Caki2 (cell line): ENCODE results near the gene UBE2U. TPM values are rescaled to one million over a fixed set of nuclear protein-coding genes. Genes with fewer than 3 reads are reported as not detected.
A peak's percentile ranks its signal among the peaks of the same experiment; 100 is the strongest.
"Not testable (repeated sequence)": the region's sequence is repeated elsewhere in the genome, so short reads cannot be mapped to it uniquely, and the experiment has no call there.

Source experiments
- DNase-seq: peaks from one replicate; pipeline ENCODE4 v3.0.0-alpha.2; 2015; ENCODE audit warnings: low read depth
- in situ Hi-C: cut with HindIII; loops from 2 replicates; pipeline ENCODE4 v1.10.0; 2016; ENCODE audit warnings: low sequenced_read_pairs, low pct_unique_long_range_greater_than_20kb, mixed read lengths
- total RNA-seq: library from RNA; depleted of rRNA; stranded (reverse); fragments of >200 nt; shearing (Covaris generic); gene quantifications from 2 replicates; pipeline ENCODE4 v1.2.3, GENCODE V29; 2014; ENCODE audit warnings: low replicate concordance

UBE2U gene
- total RNA-seq, 1 experiment from 2014 or later = not detected

DNA sequence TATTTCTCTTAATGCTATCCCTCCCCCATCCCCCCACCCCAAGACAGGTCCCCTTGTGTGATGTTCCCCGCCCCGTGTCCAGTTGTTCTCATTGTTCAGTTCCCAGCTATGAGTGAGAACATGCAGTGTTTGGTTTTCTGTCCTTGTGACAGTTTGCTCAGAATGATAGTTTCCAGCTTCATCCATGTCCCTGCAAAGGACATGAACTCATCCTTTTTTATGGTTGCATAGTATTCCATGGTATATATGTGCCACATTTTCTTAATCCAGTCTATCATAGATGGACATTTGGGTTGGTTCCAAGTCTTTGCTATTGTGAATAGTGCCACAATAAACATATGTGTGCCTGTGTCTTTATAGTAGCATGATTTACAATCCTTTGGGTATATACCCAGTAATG is 55.0 kb downstream of the UBE2U start:
- DNase-seq, in situ Hi-C loops: not testable (repeated sequence)

DNA sequence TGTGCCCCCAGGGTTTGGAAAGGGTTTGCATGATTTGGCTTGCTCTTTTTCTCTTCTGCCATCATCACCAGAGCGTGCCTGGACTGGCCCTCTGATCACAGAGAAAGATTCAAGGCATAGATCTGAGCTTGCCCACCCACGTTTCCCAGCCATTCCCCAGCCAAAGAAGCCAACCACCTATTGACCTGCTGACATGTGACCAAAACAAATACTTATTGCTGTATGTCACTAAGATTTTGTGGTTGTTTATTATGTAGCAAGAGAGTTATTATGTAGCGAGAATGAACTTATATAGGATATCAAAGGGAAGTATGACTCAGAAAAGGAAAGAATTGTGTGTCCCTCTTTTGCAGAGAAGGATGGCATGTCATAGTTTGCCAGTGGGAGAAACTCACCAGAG is 59.9 kb downstream of the UBE2U start:
- in situ Hi-C loops = no loop called here
- DNase-seq = no peak

DNA sequence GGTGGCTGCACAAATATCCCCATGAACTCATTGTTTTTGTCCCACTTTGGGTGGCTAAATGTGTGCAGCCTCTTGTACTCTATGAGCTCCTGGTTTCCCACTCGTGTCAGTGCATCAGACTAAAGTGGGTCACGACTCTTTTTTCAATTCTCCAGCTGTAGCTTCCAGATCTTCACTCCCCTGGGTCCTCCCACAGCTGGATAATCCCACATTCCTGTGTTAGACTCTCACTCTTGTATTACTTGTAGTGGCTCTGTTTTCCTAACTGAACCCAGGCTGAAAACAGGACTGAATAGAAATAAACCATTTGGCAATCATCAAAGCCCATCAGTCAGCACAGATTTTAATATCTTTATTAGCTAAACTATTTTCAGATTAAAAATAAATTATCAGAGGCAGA is 60.4 kb downstream of the UBE2U start:
- in situ Hi-C loops = no loop called here
- DNase-seq = no peak

DNA sequence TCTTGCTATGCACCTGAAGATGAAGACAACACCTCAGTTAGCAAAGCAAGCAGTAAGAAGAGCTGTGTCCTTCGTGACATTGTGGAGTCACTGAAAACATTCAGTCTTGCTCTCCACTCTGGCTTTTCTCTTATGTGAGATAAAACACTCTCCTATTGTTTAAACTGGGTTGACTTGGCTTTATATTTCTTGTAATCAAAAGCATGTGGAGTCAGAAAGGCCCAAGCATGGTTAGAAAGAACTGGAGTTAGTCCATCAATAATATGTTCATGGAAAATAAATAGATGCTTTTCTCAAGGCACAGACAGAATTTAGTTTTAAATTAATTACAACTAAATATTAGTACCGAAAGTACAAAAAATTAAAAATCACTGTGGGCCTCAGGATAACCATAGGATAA is 61.7 kb downstream of the UBE2U start:
- in situ Hi-C loops = no loop called here

DNA sequence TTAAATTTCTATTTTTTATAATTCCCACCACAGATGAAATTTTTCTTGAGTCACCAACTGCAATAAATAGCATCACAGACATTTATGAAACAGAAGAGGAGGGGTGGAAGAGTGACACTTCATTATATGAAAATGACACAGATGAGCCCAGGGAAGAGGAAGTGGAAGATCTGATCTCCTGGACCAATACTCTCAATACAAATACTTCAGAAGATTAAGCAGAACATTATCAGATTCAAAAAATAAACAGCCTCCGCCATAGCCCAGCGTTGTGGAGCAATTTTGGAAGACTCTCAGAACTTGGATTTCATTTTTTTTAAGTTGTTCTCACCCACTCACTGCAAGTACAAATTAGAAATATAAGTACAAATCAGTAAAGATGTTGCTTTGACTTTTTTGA is 63.6 kb downstream of the UBE2U start:
- in situ Hi-C loops = no loop called here
- DNase-seq = no peak

More for the DNA sequence above, 61.7 kb downstream of the UBE2U start:
- no peak for DNase-seq

DNA sequence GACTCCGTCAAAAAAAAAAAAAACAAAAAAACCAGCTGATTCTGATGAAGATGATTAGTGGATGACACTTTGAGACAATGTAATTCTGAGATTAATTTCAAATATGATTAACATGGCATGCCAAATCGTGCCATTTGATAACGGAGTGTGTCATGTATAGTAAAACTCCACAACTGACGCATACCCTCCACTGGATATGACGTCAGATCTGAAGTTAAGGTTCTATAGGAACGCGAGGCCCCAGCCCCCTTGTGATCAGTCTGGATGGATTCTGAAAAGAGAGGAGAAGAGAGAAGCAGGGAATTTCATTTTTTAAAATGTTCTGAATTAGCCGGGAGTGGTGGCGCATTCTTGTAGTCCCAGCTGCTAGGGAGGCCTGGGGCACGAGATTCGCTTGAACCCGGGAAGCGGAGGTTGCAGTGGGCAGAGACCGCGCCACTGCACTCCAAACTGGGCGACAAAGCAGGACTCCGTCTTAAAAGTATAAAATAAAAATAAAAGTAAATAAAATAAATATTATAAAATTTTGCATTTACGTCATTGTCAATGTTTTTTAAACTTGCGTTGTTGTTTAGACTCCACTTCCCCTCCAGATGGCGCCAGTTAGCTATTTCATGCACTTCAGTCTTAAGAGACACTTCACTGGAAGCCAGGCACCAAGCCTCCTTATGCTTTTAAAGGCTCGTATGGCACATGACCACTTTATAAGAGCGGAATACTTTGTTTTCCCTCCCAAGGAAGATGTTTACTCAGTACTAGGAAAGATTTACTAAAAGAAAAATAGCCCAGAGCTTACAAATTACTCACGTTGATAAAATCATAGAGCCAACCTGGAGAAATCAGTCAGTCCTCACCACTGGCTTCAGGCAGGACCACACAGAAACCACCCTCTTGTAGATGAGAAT is 65.5 kb downstream of the UBE2U start:
- in situ Hi-C loops = no loop called here
- peak; percentile 55 for DNase-seq

DNA sequence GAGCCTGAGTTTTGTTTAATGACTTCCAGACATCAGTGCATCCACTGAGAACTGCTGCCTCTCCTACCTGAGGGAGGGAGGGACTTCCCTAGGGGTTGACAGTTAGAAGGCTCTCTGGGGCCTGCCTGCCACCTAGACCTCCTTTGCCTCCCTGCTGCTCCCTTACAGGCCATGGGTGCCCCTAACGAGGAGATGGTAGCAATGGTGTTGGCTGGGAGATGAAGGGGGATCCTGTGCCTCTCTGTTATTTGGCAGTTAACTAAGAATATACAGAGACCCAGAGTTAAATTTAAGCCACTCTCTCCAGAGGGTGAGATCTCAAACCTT is 66.1 kb downstream of the UBE2U start:
- no peak for DNase-seq
- in situ Hi-C loops = no loop called here

DNA sequence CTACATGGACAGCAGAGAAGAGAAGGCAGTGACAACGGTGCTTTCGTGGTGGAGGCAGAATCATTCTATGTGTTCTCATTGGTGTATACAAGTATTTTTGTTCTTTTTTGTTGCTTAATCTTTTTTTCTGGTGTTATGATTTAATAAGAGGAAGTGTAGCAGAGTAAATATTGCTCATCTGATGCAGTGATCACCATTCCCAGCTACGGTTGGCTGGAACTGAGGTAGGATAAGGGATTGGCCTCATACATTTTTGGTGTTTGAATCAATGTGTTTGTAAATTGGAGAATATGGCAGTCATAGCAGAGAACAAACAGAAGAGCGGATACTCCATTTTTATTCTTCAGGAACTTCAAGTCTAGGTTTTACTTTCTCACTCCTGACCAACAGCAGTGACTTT is 76.6 kb downstream of the UBE2U start:
- no peak for DNase-seq
- in situ Hi-C loops = no loop called here

DNA sequence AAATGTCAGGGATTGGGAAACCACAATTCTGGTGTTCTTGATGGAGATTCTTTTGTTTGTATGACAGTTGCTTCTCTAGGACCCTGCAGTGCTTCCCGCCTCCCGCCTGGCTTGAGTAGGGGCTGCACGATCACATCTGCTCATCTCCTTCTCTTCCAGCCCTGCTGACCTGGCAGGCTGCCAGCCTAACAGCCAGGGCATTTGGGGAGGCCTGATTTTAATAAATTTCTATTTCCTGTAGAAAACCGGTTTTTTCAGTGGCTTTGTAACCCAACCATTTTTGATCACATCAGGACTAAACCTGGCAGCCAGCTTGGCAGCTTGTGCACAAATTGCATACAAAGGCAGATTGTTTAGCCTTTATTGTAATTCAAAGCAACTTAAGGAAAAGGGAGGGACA is 78.9 kb downstream of the UBE2U start:
- in situ Hi-C loops = no loop called here

DNA sequence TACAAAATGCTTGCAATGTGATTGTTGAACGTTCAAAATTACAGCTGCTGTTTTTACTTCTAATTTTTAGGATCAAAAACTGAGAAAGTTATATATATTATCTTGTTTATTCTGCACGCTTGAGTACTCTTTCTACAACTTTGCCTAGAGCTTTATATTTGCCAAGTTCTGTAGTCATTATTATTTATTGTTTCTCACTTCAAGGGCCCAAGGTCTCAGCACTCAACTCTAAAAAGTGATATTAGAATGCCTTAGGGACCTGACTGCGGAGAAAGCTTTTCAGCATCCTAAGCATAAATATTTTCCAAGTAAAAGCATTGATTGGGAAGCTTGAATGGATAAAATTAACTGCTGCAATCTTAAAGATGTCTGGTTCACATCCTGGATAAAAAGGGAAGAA is 83.6 kb downstream of the UBE2U start:
- in situ Hi-C loops = no loop called here
- no peak for DNase-seq

More for the DNA sequence above, 78.9 kb downstream of the UBE2U start:
- DNase-seq = no peak

DNA sequence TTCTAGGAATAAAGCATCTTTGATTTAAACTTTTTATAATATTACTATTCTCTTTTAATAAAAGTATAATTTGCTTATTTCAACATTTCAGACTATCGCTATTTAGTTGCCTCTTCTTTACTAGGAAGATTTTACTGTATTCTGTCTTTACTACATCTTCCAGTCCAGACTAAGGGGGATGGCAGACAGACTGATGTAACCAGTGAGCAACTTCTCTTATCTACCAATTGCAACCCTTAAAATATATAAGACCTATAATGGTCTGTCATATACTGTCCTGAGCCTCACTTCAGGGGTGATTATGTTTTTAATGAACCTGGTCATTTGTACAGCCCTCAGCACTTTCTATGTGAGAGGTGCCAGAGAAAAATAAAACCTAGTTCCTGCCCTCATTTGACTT is 87.0 kb downstream of the UBE2U start:
- no peak for DNase-seq
- in situ Hi-C loops = no loop called here

DNA sequence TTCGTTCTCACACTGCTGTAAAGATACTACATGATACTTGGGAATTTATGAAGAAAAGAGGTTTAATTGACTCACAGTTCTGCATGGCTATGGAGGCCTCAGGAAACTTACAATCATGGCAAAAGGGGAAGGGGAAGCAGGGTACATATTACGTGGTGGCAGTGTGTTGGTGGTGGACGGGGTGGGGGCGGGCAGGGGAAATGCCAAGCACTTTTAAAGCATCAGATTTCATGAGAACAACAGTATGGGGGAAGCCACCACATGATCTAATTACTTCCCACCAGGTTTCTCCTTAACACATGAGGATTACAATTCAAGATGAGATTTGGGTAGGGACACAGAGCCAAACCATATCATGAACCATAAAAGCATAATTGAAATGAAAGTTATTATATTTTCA is 88.5 kb downstream of the UBE2U start:
- DNase-seq = no peak
- in situ Hi-C loops = no loop called here

DNA sequence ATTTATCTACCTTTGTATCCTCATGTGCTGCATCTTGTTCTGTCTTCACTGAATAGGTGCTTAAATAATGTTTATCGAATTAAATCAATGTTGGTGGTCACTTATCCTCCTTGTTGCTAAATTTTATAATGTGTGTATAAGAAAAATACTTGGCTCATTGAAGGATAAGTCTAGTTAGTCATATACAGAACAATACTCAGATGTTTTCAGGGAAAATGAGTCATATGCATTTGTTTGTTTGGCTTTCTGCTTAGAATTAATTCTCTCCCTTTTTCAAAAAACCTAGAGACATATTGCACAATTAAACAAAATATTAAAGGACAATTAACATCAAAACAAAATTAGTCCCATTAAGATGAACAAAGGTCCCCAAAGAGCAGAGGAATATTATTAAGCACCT is 89.0 kb downstream of the UBE2U start:
- in situ Hi-C loops = no loop called here
- no peak for DNase-seq

DNA sequence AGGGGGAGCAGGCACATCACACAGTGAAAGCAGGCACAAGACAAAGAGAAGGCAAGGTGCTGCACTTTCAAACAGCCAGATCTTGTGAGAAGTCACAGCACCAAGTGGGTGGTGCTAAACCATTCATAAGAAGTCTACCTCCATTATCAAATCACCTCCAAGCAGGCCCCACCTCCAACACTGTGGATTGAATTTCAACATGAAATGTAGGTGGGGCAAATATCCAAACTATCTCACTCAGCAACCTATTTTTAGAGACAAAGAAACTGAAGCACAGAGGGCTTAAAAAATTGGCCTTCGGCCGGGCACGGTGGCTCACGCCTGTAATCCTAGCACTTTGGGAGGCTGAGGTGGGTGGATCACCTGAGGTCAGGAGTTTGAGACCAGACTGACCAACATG is 90.4 kb downstream of the UBE2U start:
- in situ Hi-C loops = no loop called here
- no peak for DNase-seq

DNA sequence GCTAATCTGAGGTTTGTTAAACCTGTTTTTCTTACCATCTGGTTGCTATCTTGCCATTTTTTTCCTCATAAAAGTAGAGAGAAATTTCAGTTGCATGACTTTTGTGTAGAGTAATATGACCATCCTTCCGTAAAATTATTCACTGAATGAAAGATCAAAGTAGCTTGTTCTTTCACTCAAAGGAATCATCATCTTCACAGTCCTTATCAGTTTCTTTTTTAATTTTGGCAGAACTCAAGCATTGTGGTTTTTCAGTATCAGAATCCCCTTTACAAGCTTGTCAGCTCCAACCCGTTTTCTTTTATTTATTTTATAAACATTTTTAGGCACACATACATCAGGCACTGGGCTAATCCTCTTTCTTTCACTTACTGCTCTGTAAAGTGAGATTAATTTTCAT is 91.7 kb downstream of the UBE2U start:
- DNase-seq = no peak
- in situ Hi-C loops = no loop called here

DNA sequence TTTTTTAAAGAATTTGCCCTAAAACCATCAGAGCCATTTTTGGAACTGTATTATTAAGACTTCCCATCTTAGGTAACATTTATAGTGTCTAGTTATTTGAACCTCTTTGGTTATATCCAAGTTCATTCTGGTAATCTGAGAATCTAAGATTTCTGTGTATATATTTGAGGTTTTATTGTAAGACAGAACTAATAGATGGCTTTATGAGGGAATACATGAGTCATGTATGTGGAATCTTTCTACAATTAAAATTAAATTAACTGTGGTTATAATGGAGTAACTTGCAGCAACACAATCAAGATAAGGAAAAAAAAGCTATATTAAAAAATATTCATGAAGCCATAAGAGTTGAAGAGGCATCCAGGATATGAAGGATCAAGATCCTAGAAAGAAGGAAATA is 92.1 kb downstream of the UBE2U start:
- no peak for DNase-seq
- in situ Hi-C loops = no loop called here

DNA sequence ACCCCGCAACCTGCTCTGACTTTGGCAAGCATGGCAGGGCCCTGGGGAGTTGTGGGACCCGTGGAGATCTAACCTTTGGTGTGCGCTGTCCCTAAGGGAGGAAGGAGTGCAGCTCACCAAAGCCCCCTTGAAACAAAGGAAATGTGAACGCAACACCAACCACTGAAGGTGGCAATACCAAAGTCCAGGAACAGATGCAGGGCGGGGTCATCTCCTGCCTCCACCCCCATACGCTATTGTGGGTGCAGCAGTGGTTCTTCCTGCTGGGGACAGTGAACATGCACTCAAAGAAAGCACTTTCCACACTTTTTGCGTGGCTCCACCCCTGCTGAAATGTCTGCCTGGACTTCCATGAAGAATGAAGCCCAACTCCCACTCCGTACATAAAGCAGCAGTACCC is 93.0 kb downstream of the UBE2U start:
- DNase-seq = no peak
- in situ Hi-C loops = no loop called here

DNA sequence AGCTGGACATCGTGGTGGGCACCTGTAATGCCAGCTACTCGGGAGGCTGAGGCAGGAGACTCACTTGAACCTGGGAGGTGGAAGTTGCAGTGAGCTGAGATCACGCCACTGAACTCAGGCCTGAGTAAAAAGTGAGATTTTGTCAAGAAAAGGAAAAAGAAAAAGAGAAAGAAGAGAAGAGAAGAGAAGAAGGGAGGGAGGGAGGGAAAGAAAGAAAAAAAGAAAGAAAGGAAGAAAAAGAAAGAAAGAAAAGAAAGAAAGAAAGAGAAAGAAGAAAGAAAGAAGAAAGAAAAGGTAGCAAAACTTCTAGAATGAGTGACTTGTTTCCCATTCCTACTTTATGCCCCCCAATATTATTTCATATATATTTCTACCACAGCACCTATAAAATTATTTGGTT is 98.8 kb downstream of the UBE2U start:
- no peak for DNase-seq
- in situ Hi-C loops = no loop called here

DNA sequence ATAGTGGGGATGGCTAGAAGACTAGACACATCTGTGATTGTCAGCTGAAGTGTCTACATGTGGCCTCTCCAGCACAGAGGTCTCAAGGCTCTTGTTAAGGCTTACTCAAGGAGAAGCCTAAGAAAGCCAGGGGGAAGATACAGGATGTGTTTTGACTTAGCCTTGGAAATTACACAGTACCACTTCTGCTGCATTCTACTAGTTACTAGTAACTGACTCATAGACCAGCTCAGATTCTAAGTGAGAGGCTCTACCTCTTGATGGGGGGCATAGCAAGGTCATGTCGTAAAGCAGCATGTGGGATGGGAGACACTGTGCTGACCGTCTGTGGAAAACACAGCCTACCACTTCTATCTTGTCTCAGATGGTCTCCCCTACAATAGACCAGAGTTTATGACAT is 99.5 kb downstream of the UBE2U start:
- in situ Hi-C loops = no loop called here
- DNase-seq = no peak

DNA sequence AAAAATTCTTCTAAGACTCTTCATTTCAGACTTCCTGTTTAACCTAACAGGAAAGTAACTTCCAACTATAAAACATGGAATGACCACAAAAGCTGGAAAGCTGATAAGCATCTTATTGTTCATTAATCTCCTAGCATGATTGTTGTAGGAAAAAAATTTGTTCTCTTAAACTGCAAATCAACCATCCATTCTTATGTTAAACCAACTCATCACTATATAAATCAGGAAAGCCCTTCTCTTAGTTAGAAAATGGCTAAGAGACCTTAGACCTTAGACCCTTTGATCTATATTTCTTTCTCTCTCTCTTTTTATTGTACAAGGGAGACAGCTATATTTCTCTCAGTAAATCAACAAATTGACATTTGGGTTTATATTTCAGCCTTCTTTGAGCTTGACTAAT is 101.4 kb downstream of the UBE2U start:
- in situ Hi-C loops = no loop called here
- DNase-seq = no peak
